ENCODE data around the gene ZNF385B. TPM values are rescaled to one million over a fixed set of nuclear protein-coding genes. Genes with fewer than 3 reads are reported as not detected.
"Not testable (repeated sequence)": the region's sequence is repeated elsewhere in the genome, so short reads cannot be mapped to it uniquely, and the experiment has no call there.

Gene ZNF385B
- total RNA-seq, 1 donor = 1.1 TPM

DNA sequence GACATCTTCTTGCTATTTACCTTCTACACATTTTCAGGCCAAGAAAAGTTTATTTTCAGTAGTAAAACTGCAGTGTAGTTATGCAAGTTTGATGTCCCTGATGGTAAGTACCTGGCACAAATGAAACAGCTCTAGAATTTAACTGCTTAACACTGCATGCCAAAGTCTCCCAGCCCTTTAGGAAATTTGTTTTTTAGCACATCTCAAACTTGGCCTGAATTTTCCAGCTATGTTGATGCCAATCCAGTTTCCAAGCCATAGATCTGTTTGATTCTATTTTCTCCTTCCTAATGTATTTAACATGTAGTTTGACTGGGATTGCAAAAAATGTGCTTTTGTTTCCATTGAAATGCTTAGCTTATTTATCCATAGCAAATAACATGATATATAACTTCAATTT lies 29.3 kb upstream of the ZNF385B start:
- Histone ChIP-seq H3K27ac (ENCODE audit: low read depth, low read length) (no peak overlapping the region), H3K36me3 (ENCODE audit: insufficient read depth, low read length) (no peaks in the 10 kb centered on the region), H3K4me1 (ENCODE audit: insufficient read depth, low read length) (no peaks in the 10 kb centered on the region), H3K4me2 (ENCODE audit: insufficient read depth, low read length) (no peak overlapping the region), H3K27me3 (ENCODE audit: insufficient read depth, low read length) (peaks cover 3% of the 10 kb centered on the region), H2AFZ (ENCODE audit: low read length) (no peak overlapping the region), H3K4me3 (ENCODE audit: insufficient read depth, low read length) (no peak overlapping the region), H3K79me2 (ENCODE audit: insufficient read depth, low read length) (no peaks in the 10 kb centered on the region), H3K9me3 (ENCODE audit: low read depth, low read length) (no peaks in the 10 kb centered on the region), H4K20me1 (ENCODE audit: insufficient read depth, low read length) (no peaks in the 10 kb centered on the region)
- DNase-seq (ENCODE audit: insufficient read length, low spot score, missing footprints) = no peak
- TF ChIP-seq, protein P1, sequence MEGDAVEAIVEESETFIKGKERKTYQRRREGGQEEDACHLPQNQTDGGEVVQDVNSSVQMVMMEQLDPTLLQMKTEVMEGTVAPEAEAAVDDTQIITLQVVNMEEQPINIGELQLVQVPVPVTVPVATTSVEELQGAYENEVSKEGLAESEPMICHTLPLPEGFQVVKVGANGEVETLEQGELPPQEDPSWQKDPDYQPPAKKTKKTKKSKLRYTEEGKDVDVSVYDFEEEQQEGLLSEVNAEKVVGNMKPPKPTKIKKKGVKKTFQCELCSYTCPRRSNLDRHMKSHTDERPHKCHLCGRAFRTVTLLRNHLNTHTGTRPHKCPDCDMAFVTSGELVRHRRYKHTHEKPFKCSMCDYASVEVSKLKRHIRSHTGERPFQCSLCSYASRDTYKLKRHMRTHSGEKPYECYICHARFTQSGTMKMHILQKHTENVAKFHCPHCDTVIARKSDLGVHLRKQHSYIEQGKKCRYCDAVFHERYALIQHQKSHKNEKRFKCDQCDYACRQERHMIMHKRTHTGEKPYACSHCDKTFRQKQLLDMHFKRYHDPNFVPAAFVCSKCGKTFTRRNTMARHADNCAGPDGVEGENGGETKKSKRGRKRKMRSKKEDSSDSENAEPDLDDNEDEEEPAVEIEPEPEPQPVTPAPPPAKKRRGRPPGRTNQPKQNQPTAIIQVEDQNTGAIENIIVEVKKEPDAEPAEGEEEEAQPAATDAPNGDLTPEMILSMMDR (IDR thresholded peaks at IDR 0.05; ENCODE audit: extremely low read depth, low read depth, low read length) = no peak

DNA sequence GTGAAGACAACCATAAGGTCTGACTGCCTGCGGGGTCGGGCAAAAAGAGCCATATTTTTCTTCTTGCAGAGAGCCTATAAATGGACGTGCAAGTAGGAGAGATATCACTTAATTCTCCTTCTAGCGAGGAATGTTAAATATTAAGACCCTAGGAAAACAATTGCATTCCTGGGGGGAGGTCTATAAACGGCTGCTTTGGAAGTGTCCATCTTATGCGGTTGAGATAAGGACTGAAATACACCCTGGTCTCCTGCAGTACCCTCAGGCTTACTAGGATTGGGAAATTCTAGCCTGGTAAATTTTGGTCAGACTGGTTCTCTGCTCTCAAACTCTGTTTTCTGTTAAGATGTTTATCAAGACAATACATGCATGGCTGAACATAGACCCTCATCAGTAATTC lies 27.2 kb upstream of the ZNF385B start:
- H3K4me3 ChIP-seq (ENCODE audit: insufficient read depth, low read length); H3K27ac ChIP-seq (ENCODE audit: low read depth, low read length); H3K4me1 ChIP-seq (ENCODE audit: insufficient read depth, low read length); H4K20me1 ChIP-seq (ENCODE audit: insufficient read depth, low read length); H2AFZ ChIP-seq (ENCODE audit: low read length); H3K4me2 ChIP-seq (ENCODE audit: insufficient read depth, low read length); H3K79me2 ChIP-seq (ENCODE audit: insufficient read depth, low read length); H3K27me3 ChIP-seq (ENCODE audit: insufficient read depth, low read length); H3K36me3 ChIP-seq (ENCODE audit: insufficient read depth, low read length); H3K9me3 ChIP-seq (ENCODE audit: low read depth, low read length); DNase-seq (ENCODE audit: insufficient read length, low spot score, missing footprints): not testable (repeated sequence)

DNA sequence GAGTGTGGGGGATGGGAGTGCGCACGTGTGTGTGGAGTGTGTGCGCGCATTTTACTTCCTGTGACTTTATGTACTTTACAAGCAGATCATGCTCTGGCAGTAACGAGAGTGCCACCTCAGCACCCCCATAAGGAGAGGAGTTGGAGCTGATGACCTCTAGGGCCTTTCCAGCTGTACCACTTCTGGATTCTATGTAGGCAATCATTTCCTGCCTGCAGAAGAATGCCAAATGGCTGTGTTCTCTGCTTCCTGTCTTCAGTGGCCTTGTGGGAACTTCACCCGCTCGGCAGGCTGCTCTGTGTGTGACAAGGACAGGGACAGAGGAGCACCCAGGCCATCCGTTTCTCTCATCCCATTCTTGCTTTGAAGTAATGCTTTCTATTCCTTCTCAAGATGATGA lies 22.8 kb upstream of the ZNF385B start:
- TF ChIP-seq, protein P1 (IDR thresholded peaks at IDR 0.05; ENCODE audit: extremely low read depth, low read depth, low read length) = no peak
- Histone ChIP-seq H2AFZ (ENCODE audit: low read length) (peak overlapping the region; percentile 31), H4K20me1 (ENCODE audit: insufficient read depth, low read length) (no peaks in the 10 kb centered on the region)

DNA sequence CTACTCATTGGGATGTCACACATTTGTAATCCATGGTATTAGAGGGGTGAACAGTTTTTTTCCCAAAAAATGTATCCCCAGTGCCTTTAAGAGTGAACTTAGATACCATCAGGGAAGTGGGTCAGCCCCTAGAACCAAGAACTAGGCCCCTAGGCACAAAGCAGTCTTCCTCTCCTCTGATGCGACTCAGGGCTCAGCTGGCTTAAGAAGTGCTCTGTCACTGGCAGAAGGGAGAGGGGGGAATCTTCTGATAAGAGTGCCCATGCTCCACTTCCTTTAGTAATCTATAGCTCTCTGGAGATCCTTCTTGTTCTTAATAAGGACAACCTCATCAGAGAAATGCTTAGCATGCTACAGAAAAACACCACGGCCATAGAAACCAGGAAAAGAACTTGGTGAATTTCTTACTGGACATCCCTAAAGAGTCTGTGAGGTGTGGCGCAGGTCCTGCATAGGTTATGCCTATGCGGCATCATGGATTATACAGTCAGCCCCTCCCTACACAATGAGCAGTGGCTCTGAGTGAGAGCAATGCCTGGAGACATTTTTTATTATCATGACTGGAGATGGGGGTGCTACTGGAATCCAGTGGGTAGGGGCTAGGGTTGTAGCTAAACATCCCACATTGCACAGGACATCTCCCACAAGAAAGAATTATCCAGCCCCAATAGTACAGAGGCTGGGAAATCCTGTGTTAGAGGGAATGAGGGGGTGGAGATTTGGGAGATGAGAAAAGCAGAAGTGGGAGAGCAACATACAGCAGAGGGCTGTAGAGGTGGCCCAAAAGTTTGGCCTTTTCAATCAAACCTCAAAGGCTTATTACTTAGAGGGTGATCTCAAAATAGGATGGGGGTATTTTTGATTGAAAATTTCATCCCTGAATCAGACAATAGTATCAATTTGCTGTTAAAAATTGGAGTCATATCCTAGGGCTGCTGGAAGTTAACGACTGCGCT lies 21.7 kb upstream of the ZNF385B start:
- no peak overlapping the region for H3K4me3 ChIP-seq (ENCODE audit: insufficient read depth, low read length)
- DNase-seq (ENCODE audit: insufficient read length, low spot score, missing footprints) = no peak
- no peaks in the 10 kb centered on the region for H3K79me2 ChIP-seq (ENCODE audit: insufficient read depth, low read length)
- H4K20me1 ChIP-seq (ENCODE audit: insufficient read depth, low read length) = no peaks in the 10 kb centered on the region
- no peaks in the 10 kb centered on the region for H3K27me3 ChIP-seq (ENCODE audit: insufficient read depth, low read length)
- H3K36me3 ChIP-seq (ENCODE audit: insufficient read depth, low read length) = no peaks in the 10 kb centered on the region
- H2AFZ ChIP-seq (ENCODE audit: low read length) = no peak overlapping the region
- TF ChIP-seq, protein P1 (IDR thresholded peaks at IDR 0.05; ENCODE audit: extremely low read depth, low read depth, low read length) = no peak
- no peak overlapping the region for H3K4me2 ChIP-seq (ENCODE audit: insufficient read depth, low read length)
- H3K9me3 ChIP-seq (ENCODE audit: low read depth, low read length) = no peaks in the 10 kb centered on the region
- H3K4me1 ChIP-seq (ENCODE audit: insufficient read depth, low read length) = no peaks in the 10 kb centered on the region
- H3K27ac ChIP-seq (ENCODE audit: low read depth, low read length) = no peak overlapping the region

More for the DNA sequence above, 22.8 kb upstream of the ZNF385B start:
- Histone ChIP-seq H3K36me3 (ENCODE audit: insufficient read depth, low read length) (no peaks in the 10 kb centered on the region), H3K27ac (ENCODE audit: low read depth, low read length) (no peak overlapping the region), H3K9me3 (ENCODE audit: low read depth, low read length) (no peaks in the 10 kb centered on the region), H3K4me3 (ENCODE audit: insufficient read depth, low read length) (no peak overlapping the region), H3K4me1 (ENCODE audit: insufficient read depth, low read length) (no peaks in the 10 kb centered on the region), H3K4me2 (ENCODE audit: insufficient read depth, low read length) (no peak overlapping the region), H3K27me3 (ENCODE audit: insufficient read depth, low read length) (no peaks in the 10 kb centered on the region), H3K79me2 (ENCODE audit: insufficient read depth, low read length) (no peaks in the 10 kb centered on the region)
- DNase-seq (ENCODE audit: insufficient read length, low spot score, missing footprints) = no peak

All from osteoblast (primary cell).